Testis (tissue), 3 donors: Measurements from ENCODE around the gene UBE2Z. TPM values are rescaled to one million over a fixed set of nuclear protein-coding genes. Genes with fewer than 3 reads are reported as not detected.

ENCODE experiments used
- DNase-seq: peaks from one replicate; pipeline ENCODE4 v3.0.0-alpha.2; 2019
- H3K27ac ChIP-seq, 2 donors: fragments of 200-600 bp; sonication (generic); one replicate each; pipeline ENCODE4 v1.5.1; 2019
- H3K27me3 ChIP-seq: fragments of 200-600 bp; sonication (generic); one replicate; pipeline ENCODE4 v1.5.1; 2019
- H3K36me3 ChIP-seq: fragments of 200-600 bp; sonication (generic); one replicate; pipeline ENCODE4 v1.5.1; 2017; ENCODE audit warnings: low read depth; ENCODE audit errors: missing control alignments
- H3K4me1 ChIP-seq: fragments of 200-600 bp; sonication (generic); one replicate; pipeline ENCODE4 v1.5.1; 2019
- H3K4me3 ChIP-seq, 2 donors: fragments of 200-600 bp; sonication (generic); one replicate each; pipeline ENCODE4 v1.5.1; 2017 to 2019
- H3K9me3 ChIP-seq: fragments of 200-600 bp; sonication (generic); one replicate; pipeline ENCODE4 v1.5.1; 2017
- CTCF ChIP-seq, 3 experiments: fragments of 450-650 bp in 2 of 3; fragments of 200-600 bp in 1 of 3; sonication (generic) in 1 of 3; IDR thresholded peaks; one replicate each; pipeline ENCODE4 v1.5.1; 2016 to 2019; ENCODE audit warnings: antibody characterized with exemption in 3 of 3, mild to moderate bottlenecking in 2 of 3, moderate library complexity in 1 of 3
- POLR2A ChIP-seq: fragments of 450-650 bp; IDR thresholded peaks from one replicate; pipeline ENCODE4 v1.6.1; 2017; ENCODE audit warnings: antibody characterized with exemption, mild to moderate bottlenecking, moderate library complexity
- WGBS, 2 donors: methylation state at CpG; one replicate each; pipeline ENCODE4 v1.1.5; 2018; 5-methylcytosine and 5-hydroxymethylcytosine counted together
- intact Hi-C: fragments of 100-400 bp; cut with DNase I; formaldehyde crosslinking; loops from one replicate; pipeline ENCODE4 v1.15.1; 2023; ENCODE audit warnings: low total_unique reads
- polyA plus RNA-seq: library from polyadenylated mRNA; stranded (reverse); fragments of 350-450 nt; fragmentation: Illumina TruSeq; extraction: RNeasy Lipid Tissue Mini Kit (QIAGEN cat#74804); gene quantifications from one replicate; pipeline ENCODE4 v1.2.3, GENCODE V29; 2014; ENCODE audit warnings: low read depth, low replicate concordance; ENCODE audit not compliant: insufficient read depth
- total RNA-seq, 2 donors: library from RNA; depleted of rRNA; stranded (reverse); fragments of >200 nt; gene quantifications; one replicate each; pipeline ENCODE4 v1.2.3, GENCODE V29; 2016

The UBE2Z gene
- total and polyA plus RNA-seq, 3 donors from 2014 or later, result 74.6 to 107 (median 82.3) TPM

GRCh38 chr17:48928876-48929811, 20.9 kb downstream of the UBE2Z start:
- H3K9me3 ChIP-seq, result no peaks in the 10 kb centered on the region
- peaks cover 7% of the 10 kb centered on the region for H3K4me1 ChIP-seq
- H3K4me3 ChIP-seq, result no peak overlapping the region
- H3K27ac ChIP-seq, result peak overlapping the region in 1 of 2 donors; percentile 6
- H3K27me3 ChIP-seq, result no peaks in the 10 kb centered on the region
- H3K36me3 ChIP-seq, result no peaks in the 10 kb centered on the region
- intact Hi-C loops, result no loop called here
- WGBS, 2 donors, result 82 to 87% methylated on average over 6 of the region's 6 CpGs
- TF ChIP-seq POLR2A, result no peak
- TF ChIP-seq CTCF (IDR thresholded peaks at IDR 0.05), result no peak
- DNase-seq, result no peak

- no peaks in the 10 kb centered on the region for H3K36me3 ChIP-seq
- intact Hi-C loops, result no loop called here
- WGBS, 2 donors, result 44 to 54% methylated on average over 1 of the region's 1 CpG
Measured at GRCh38 chr17:48929812-48930165, 21.6 kb downstream of the UBE2Z start.

GRCh38 chr17:48930435-48930873, 22.2 kb downstream of the UBE2Z start:
- H3K4me1 ChIP-seq, result peaks cover 7% of the 10 kb centered on the region
- intact Hi-C loops, result no loop called here
- TF ChIP-seq POLR2A, result no peak
- TF ChIP-seq CTCF (IDR thresholded peaks at IDR 0.05), result no peak
- no peaks in the 10 kb centered on the region for H3K27me3 ChIP-seq
- no peak overlapping the region for H3K27ac ChIP-seq
- H3K36me3 ChIP-seq, result no peaks in the 10 kb centered on the region
- no peak for DNase-seq
- H3K4me3 ChIP-seq, result no peak overlapping the region
- 45 to 62% methylated on average over 3 of the region's 3 CpGs for WGBS, 2 donors
- H3K9me3 ChIP-seq, result no peaks in the 10 kb centered on the region

More at GRCh38 chr17:48929812-48930165, 21.6 kb downstream of the UBE2Z start:
- DNase-seq, result no peak
- TF ChIP-seq POLR2A (no peak), CTCF (IDR thresholded peaks at IDR 0.05) (no peak)
- Histone ChIP-seq H3K27ac (peak overlapping the region in 1 of 2 donors; percentile 6), H3K9me3 (no peaks in the 10 kb centered on the region), H3K4me3 (no peak overlapping the region), H3K4me1 (peaks cover 7% of the 10 kb centered on the region), H3K27me3 (no peaks in the 10 kb centered on the region)

GRCh38 chr17:48933035-48933434, 24.8 kb downstream of the UBE2Z start:
- Histone ChIP-seq H3K4me3 (no peak overlapping the region), H3K9me3 (no peaks in the 10 kb centered on the region), H3K4me1 (peaks cover 7% of the 10 kb centered on the region), H3K36me3 (no peaks in the 10 kb centered on the region), H3K27me3 (no peaks in the 10 kb centered on the region), H3K27ac (no peak overlapping the region)
- 92 to 93% methylated on average over 3 to 6 of the region's 6 CpGs for WGBS, 2 donors
- intact Hi-C loops, result no loop called here
- DNase-seq, result no peak
- TF ChIP-seq CTCF (IDR thresholded peaks at IDR 0.05), result no peak
- TF ChIP-seq POLR2A, result no peak
